Smooth muscle cell of the brain vasculature (primary cell): ENCODE measurements around the gene ANKS1A.
"Not testable (repeated sequence)": the region's sequence is repeated elsewhere in the genome, so short reads cannot be mapped to it uniquely, and the experiment has no call there.

Experiments
- DNase-seq: peaks from one replicate; pipeline ENCODE4 v3.0.0-alpha.2; 2012; ENCODE audit warnings: low read depth, low spot score

Gene ANKS1A, protein sequence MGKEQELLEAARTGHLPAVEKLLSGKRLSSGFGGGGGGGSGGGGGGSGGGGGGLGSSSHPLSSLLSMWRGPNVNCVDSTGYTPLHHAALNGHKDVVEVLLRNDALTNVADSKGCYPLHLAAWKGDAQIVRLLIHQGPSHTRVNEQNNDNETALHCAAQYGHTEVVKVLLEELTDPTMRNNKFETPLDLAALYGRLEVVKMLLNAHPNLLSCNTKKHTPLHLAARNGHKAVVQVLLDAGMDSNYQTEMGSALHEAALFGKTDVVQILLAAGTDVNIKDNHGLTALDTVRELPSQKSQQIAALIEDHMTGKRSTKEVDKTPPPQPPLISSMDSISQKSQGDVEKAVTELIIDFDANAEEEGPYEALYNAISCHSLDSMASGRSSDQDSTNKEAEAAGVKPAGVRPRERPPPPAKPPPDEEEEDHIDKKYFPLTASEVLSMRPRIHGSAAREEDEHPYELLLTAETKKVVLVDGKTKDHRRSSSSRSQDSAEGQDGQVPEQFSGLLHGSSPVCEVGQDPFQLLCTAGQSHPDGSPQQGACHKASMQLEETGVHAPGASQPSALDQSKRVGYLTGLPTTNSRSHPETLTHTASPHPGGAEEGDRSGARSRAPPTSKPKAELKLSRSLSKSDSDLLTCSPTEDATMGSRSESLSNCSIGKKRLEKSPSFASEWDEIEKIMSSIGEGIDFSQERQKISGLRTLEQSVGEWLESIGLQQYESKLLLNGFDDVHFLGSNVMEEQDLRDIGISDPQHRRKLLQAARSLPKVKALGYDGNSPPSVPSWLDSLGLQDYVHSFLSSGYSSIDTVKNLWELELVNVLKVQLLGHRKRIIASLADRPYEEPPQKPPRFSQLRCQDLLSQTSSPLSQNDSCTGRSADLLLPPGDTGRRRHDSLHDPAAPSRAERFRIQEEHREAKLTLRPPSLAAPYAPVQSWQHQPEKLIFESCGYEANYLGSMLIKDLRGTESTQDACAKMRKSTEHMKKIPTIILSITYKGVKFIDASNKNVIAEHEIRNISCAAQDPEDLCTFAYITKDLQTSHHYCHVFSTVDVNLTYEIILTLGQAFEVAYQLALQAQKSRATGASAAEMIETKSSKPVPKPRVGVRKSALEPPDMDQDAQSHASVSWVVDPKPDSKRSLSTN

DNA sequence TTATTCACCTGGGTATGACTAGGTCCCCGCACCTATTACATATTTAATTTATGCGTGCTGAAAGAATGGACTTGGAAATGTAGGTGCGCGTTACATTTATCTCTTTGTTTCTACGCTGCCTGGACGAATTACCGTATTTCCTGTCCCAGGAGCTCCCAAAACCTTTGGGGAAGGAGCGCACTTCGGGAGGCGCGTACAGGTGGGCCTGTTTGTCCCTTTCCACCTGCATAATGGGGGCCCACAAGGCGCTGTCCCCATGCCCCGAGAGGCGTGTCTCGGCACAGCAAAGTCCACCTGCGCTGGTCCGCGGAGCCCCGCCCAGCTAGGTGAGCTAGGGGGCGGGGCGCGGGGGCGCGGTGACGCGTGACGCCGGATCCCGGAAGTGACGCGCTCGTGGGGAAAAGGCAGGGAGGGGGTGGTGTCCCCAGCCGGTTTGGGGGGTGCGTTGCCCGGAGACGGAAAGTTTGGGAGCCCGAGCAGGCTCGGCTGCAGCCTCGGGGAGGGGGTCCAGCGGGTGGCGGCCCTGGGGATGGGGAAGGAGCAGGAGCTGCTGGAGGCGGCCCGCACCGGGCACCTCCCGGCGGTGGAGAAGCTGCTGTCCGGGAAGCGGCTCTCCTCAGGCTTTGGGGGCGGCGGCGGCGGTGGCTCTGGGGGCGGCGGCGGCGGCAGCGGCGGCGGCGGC is at the start of gene ANKS1A:
Gene ANKS1A, plus strand, starts transcription at position 382 of the 682 bp plus-strand sequence. Its CDS starts 148 bp downstream, at position 530.
- DNase-seq = no peak

DNA sequence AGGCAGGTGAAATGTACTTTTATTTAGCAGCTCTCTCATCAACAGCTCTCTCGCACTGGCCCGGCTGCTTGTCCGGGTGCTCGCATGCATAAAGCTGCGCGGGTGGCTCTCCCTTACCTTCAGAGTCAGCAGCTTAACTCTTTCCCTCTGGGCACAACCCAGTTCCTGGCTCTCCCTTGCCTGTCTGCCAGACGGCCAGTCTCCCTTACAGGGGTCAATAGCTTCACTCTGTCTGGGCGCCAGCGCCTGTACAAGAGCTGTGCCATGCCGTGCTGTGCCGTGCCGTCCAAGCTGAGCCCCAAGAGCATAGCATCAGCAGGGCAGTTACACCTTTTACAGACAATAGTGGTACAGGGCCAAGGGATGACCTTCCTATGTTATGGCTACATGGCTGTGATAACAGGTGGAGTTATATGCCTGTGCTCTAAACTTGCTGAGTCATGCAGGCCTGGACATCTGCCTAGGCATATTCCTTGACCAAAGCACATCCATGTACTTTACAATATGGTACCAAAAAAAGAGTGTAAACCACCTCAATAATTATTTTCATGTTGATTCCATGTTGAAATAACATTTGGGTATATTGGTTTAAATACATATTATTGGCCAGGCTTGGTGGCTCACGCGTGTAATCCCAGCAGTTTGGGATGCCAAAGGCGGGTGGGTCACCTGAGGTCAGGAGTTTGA is 49.2 kb upstream of the ANKS1A start:
- no peak for DNase-seq

DNA sequence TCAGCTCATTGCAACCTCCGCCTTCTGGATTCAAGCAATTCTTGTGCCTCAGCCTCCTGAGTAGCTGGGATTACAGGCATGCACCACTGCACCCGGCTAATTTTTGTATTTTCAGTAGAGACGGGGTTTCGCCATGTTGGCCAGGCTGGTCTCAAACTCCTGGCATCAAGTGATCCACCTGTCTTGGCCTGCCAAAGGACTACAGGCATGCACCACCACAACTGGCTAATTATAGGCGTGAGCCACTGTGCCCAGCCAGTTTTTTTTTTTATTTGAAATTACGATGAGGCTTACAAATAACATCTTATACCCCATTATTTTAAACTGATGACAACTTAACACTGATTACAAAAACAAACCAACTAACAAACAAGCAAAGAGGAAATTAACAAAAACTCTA is 40.0 kb upstream of the ANKS1A start:
- not testable (repeated sequence) for DNase-seq

DNA sequence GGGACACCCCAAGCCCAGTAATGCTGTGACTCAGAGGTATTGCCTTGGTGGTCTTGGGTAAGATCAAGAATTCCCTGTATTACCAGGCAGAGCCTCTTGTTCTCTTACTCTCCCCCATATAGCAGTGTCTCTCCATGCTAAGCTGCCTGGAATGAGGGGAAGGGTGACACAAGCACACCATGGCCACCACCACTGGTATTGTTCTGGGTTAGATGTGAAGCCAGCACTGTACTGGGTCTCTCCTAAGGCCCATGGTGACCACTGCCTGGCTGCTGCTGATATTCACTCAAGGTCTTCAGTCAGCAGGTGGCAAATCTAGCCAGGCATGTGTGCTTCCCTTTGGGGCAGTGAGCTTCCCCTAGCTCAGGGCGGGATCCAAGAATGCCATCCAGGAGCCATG is 37.7 kb upstream of the ANKS1A start:
- no peak for DNase-seq

DNA sequence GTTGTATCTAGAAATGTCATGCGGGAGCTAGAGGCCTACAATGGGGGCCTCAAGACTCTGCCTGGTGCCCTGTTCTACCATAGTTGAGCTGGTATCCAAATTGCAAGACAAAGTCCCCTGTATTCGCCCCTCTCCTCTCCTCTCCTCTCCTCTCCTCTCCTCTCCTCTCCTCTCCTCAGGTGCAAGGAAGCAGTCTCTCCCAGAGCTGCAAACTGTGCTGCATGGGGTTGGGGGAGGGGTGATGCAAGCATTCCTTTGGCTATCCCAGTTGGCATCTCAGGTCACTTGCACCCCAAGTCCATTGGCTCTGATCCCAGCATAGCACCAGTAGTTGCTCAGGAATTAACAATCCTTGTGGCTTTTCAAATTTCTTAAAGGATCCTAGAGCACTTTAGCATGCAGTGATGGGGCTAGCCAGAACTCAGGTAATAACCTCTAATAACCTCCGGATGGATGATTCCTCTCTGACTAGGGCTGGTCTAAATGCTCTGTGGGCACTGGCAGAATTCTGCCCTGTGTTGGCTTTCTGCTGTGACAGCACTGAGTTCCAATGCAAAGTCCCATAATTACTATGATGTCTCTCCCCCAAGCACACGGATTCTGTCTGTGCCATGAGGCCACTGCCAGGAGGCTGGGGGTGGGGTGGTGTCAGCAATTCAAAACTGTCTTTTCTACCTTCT is 36.5 kb upstream of the ANKS1A start:
- no peak for DNase-seq

DNA sequence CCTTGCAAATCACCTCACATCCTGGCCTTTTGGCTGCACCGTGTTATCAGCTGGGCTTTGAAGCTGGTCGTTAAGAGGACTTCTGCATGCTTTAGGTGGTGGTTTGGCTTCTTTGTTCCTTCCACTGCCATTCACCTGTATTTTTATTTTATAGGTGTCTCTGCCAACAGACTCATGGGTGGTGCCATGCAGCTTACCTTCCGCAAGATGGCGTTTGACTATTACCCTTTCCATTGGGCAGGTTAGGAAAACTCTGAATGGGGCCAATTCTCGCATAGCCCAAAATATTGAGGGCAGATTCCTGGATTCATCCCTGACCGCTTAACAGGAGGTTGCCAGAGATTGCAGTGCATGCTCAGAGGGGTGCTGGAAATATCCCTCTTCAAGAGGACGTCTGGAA is 33.6 kb upstream of the ANKS1A start:
- no peak for DNase-seq

DNA sequence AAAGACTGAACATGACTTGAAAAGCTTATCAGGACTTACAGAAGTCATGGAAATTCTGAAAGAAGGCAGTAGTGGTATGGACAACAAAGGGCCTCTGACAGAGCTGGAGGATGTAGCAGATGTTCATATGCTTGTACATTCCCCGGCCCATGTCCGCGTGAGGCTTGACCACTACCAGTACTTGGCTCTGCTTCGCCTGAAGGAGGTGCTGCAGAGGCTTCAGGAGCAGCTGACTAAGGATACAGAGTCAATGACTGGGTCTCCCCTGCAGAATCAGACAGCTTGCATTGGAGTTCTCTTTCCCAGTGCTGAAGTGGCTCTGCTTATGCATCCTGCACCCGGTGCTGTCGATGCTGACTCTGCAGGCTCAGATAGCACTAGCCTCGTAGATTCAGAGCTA is 30.4 kb upstream of the ANKS1A start:
- DNase-seq = no peak

DNA sequence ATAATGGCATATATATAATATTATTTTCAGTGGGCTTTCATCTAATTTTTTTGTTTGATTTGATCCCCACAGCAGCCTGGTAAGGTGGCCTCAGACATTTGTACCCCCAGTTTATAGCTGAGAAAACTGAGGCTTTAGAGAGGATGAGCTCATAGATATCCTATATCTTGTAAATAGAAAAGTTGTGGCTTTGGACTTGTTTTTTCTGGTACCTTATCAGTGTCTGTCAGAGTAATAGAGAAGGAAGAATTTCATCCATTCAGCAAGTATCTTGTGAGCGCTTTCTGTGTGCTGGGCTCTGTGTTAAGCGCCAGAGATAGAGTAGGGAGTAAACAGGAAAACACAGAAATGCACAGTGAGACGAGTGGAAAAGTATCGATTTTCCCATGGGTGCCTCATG is 29.1 kb upstream of the ANKS1A start:
- no peak for DNase-seq

DNA sequence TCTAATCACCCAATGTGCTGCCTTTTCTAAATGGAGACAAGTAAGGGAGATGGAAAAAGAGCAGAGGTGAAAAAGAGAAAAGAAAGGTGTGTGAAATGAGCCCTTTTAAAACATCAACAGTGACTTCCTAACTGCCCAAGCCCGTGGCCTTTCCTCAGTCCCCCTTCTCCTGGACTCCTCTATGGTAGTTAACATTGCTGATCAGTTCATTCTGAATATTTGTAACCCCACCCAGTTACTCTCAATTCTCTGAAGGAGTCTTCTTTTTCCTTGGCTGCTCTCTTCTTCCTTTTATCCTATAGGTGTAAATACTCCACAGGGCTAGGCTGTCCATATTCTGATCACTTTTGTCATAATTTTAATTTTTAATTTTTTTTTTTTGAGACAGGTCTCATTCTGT is 28.3 kb upstream of the ANKS1A start:
- DNase-seq = no peak

DNA sequence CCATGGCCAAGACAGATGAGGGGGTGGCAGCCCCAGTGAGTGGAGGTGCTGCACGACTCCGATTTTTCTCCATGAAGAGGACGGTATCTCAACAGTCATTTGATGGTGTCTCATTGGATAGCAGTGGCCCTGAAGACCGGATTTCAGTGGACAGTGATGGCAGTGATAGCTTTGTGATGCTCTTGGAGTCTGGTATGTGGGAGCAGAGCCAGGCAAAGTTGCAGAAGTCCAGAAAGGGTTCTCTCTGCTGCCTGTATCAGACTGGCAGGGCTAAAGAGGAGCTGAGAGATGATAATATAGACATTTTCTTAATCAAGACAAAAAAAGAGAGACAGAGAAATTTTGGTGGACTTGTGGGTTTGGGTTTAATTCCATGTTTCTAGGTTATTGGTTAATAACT is 25.0 kb upstream of the ANKS1A start:
- no peak for DNase-seq

DNA sequence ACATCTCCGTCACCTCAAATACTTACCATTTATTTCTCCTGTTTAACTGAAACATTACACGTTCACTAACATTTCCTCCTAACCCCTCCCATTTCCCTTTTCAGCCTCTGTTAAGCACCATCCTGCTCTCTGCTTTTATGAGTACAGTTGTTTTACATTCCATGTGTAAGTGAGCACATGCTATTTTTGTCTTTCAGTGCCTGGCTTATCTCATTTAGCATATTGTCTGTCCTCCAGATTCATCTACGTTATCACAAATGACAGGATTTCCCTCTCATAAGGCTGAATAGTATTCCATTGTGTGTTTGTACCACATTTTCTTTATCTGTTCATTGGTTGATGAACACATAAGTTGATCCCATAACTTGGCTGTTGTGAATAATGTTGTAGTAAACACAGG is 23.9 kb upstream of the ANKS1A start:
- no peak for DNase-seq

DNA sequence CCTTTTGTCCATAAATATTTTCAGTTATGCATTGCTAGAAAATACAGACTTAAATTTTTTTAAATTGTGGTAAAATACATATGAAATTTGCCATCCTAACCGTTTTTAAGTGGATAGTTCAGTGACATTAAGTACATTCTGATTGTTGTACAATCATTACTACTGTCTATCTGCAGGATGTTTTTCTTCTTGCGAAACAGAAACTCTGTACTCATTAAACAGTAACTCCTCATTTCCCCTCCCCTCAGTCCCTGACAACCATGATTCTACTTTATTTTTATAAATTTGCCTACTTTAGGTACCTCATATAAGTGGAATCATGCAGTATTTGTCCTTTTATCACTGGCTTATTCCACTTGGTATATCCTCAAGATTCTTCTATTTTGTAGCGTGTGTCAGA is 22.5 kb upstream of the ANKS1A start:
- no peak for DNase-seq

DNA sequence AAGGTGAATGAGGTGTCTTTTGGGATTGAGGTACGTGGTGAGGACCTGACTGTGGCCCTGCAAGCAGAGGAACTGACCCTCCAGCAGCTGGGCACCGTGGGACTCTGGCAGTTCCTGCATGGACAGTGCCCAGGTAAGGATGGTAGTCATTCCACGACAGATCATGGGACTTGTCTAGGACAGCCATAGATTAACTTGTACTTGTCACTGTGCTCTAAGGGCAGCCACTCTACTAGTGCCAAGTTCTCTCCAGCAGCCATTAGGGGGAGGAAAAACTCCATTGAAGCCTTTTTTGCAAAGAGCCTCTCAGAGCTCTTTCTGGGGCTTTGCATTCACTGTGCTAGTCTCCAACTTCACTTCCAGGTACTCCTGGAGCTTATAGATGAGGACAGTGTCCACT is 21.6 kb upstream of the ANKS1A start:
- no peak for DNase-seq

DNA sequence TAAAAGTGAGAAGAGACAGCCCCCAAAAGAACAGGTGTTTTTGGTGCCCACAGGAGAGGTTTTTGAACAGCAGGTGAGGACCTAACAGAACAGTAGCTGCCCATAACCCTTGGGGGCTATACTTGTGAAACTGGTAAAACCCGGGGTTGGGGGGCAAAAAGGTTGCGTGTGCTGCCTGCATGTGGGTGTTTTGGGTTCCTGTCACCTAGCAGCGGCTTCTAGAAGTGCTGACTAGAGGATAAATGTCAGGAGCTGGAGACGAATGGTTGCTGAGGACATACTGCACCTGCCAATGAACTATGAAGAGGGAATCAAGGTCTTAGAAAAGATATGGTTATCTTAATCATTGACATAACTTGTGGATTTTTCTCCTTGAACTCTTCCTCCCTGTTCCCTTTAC is 17.2 kb upstream of the ANKS1A start:
- DNase-seq = no peak

DNA sequence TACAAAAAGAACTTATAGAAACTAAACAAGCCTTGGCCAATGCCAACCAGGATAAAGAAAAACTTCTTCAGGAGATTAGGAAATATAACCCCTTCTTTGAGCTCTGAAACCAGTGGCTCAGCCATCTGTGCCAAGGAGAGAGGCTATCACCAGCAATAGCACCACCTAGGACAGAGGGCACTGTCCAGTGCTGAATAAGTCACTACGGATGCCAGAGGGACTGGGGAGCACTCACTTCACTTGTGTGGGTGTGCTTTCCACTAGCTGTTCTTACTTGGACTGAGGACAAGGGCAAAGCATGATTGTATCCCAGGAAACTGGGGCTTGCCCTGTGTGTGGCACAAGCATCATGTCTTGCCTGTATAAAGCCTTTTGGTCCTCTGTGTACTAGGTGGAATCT is 16.7 kb upstream of the ANKS1A start:
- DNase-seq = no peak

DNA sequence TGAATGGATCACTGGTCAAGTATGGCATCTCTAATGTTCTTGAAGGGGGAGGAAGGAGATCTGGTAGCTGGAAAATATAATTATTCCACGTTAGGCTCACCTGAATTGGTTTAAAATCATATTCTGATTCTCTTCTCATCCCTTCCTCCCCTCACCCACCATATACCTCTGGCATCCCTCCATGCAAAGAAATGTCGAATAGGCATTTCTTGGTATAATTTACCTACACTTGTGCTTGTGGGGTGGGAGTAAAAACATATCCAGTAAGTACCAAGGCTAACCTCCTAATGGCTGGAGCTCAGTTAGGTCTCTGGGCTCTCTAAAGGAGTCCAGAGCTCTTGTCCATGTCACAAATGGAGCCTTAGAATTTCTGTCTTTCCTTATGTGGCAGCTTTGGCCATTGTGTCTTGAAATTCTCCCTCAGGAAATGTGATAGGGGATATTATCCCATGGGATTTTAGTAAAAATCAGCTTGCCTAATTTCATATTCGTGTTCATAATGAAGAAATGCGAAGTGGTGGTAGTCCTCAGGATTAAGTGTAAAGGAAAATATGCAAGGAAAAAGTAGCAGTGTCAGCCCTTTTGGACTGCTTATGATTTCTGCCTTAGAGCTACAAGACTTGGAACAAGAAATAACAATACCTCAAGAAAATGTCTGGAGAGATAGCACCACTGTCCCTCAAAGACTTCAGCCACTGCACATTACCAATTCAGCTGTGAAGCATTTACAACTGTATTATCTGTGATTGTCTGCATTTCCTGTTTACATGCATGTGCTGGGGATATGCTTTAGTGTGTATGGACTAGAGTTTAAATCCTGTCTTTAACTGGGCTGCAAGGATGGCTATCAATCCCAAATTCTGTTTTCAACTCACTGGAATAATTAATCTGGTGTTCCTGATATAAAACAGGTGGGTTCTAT is 13.5 kb upstream of the ANKS1A start:
- DNase-seq = no peak

DNA sequence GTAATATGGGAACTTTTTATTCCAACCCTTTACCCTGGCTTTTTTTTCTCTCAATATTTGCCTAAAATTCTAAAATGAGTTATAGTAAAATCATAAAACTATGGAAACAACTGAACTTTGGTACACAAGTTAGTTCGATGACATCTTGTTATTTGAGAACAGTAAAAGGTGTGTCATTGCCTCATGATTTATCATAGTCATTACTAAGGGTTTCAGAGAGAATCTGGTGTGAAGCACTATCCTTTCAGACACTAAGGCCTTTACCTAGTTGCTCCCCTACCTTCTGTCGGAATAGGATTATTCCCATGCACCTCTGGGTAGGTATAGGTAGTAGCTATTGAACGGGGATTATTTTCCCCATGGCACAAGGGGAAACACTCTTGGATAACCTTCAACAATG is 12.6 kb upstream of the ANKS1A start:
- DNase-seq = no peak

DNA sequence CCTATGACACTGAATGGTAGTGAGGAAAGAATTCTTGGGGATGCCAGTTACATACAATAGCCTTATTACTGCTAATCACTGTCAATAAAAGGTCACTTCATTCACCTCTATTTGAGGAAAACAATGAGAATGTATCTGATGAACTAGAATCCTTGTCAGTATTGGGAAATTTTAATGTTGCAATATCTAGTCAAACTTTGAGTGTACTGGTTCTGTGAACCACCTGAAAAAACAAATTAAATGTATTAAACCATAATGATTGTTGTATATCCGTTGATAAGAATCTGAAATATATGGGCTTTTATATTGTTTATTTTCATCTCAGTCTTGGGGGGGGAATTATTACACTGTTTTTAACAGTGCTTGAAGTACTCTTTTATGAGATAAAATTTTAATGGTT is 11.8 kb upstream of the ANKS1A start:
- DNase-seq = no peak

DNA sequence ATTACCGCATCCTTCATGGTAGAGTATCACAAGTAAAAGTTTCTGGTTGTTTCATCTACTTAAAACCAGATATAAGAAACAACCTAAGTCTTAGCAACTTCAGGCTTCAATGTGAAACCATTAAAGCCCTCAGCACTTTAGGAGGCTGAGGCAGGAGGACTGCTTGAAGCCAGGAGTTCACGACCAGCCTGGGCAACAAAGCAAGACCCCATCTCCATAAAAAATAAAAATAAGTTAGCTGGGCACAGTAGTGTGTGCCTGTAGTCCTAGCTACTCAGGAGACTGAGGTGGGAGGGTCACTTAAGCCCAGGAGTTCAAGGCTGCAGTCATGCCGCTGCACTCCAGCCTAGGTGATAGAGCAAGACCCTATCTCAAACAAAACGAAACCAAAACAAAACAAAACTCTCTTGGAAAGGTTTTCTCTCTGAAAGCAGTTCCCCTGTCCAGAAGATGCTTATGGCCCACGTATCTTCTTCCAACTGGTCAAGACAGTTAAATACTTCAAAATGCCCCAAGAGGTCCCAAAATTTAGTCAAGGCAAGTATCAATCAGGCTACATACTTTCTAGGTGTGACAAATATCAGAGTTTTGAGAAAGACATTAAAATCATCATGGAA is 11.1 kb upstream of the ANKS1A start:
- DNase-seq = no peak
